Upper lobe of right lung (tissue), 1 donor: ENCODE results near the gene WDPCP. TPM values are rescaled to one million over a fixed set of nuclear protein-coding genes. Genes with fewer than 3 reads are reported as not detected.
"Not testable (repeated sequence)": the region's sequence is repeated elsewhere in the genome, so short reads cannot be mapped to it uniquely, and the experiment has no call there.

Experiments
- ATAC-seq: fragments of 200-7000 bp; cut with Tn5 transposase; one replicate; pipeline ENCODE4 v1.9.1; 2020; ENCODE audit warnings: mild to moderate bottlenecking, moderate library complexity
- DNase-seq: peaks from one replicate; pipeline ENCODE4 v3.0.0-alpha.2; 2020
- H3K27ac ChIP-seq: fragments of 200-600 bp; one replicate; pipeline ENCODE4 v1.8.0; 2022
- H3K27me3 ChIP-seq: fragments of 200-600 bp; one replicate; pipeline ENCODE4 v1.8.0; 2022; ENCODE audit warnings: mild to moderate bottlenecking
- H3K36me3 ChIP-seq: fragments of 200-600 bp; one replicate; pipeline ENCODE4 v1.8.0; 2022
- H3K4me1 ChIP-seq: fragments of 200-600 bp; one replicate; pipeline ENCODE4 v1.8.0; 2022
- H3K4me3 ChIP-seq: fragments of 200-600 bp; one replicate; pipeline ENCODE4 v1.8.0; 2022; ENCODE audit warnings: mild to moderate bottlenecking
- H3K9me3 ChIP-seq: fragments of 200-600 bp; one replicate; pipeline ENCODE4 v1.8.0; 2022
- CTCF ChIP-seq: fragments of 200-600 bp; IDR thresholded peaks from one replicate; pipeline ENCODE4 v1.8.0; 2022; ENCODE audit warnings: antibody characterized with exemption
- intact Hi-C: fragments of 100-400 bp; cut with DNase I; formaldehyde crosslinking; loops from one replicate; pipeline ENCODE4 v1.11.0; 2022
- total RNA-seq: library from RNA; stranded (reverse); fragmentation: NEBNext Ultra II Directional; extraction: Animal tissue kit (Norgen Biotek cat#: 25700); gene quantifications from one replicate; pipeline ENCODE4 v1.2.1, GENCODE V29; 2021
- donor health status: DM: no; HTN: yes; CAD: no; lungs with severe emphysema.

Gene WDPCP
- total RNA-seq, 1 donor from 2014 or later = 8.6 TPM

- no peak for DNase-seq
- H3K4me3 ChIP-seq = no peak overlapping the region
- no peak for TF ChIP-seq CTCF
- intact Hi-C loops = no loop called here
- H3K27ac ChIP-seq = no peak overlapping the region
- H3K9me3 ChIP-seq = no peaks in the 10 kb centered on the region
- ATAC-seq = no peak
- H3K27me3 ChIP-seq = no peaks in the 10 kb centered on the region
- H3K36me3 ChIP-seq = no peaks in the 10 kb centered on the region
- H3K4me1 ChIP-seq = no peaks in the 10 kb centered on the region
Measured at GRCh38 chr2:63343397-63344109, 244.7 kb downstream of the WDPCP start.

- Histone ChIP-seq H3K4me1 (no peaks in the 10 kb centered on the region), H3K9me3 (no peaks in the 10 kb centered on the region), H3K27ac (no peak overlapping the region), H3K27me3 (no peaks in the 10 kb centered on the region), H3K36me3 (no peaks in the 10 kb centered on the region), H3K4me3 (no peak overlapping the region)
- no peak for ATAC-seq
- intact Hi-C loops = no loop called here
- no peak for TF ChIP-seq CTCF
- DNase-seq = no peak
Measured at GRCh38 chr2:63340443-63340842, 247.8 kb downstream of the WDPCP start.

GRCh38 chr2:63334910-63335309, 253.4 kb downstream of the WDPCP start:
- intact Hi-C loops = no loop called here
- H3K36me3 ChIP-seq = no peaks in the 10 kb centered on the region
- DNase-seq = no peak
- H3K9me3 ChIP-seq = no peaks in the 10 kb centered on the region
- no peak for TF ChIP-seq CTCF
- no peak overlapping the region for H3K4me3 ChIP-seq
- no peak overlapping the region for H3K27ac ChIP-seq
- no peaks in the 10 kb centered on the region for H3K27me3 ChIP-seq
- H3K4me1 ChIP-seq = no peaks in the 10 kb centered on the region
- no peak for ATAC-seq

- Histone ChIP-seq H3K36me3 (no peaks in the 10 kb centered on the region), H3K4me1 (no peaks in the 10 kb centered on the region), H3K27me3 (no peaks in the 10 kb centered on the region), H3K9me3 (no peaks in the 10 kb centered on the region), H3K27ac (no peak overlapping the region), H3K4me3 (no peak overlapping the region)
- no peak for DNase-seq
- ATAC-seq = no peak
- intact Hi-C loops = no loop called here
- no peak for TF ChIP-seq CTCF
Measured at GRCh38 chr2:63326473-63326872, 261.8 kb downstream of the WDPCP start.

GRCh38 chr2:63323662-63324061, 264.6 kb downstream of the WDPCP start:
- H3K27ac ChIP-seq, H3K4me1 ChIP-seq, H3K4me3 ChIP-seq, H3K36me3 ChIP-seq, ATAC-seq, intact Hi-C loops, H3K9me3 ChIP-seq, H3K27me3 ChIP-seq, DNase-seq: not testable (repeated sequence)

GRCh38 chr2:63321973-63322372, 266.3 kb downstream of the WDPCP start:
- H3K36me3 ChIP-seq, H3K4me1 ChIP-seq, H3K27me3 ChIP-seq, H3K4me3 ChIP-seq, H3K9me3 ChIP-seq, ATAC-seq, intact Hi-C loops, DNase-seq, H3K27ac ChIP-seq: not testable (repeated sequence)

GRCh38 chr2:63320669-63321068, 267.6 kb downstream of the WDPCP start:
- no peak for DNase-seq
- no peak for ATAC-seq
- no peak overlapping the region for H3K27ac ChIP-seq
- H3K36me3 ChIP-seq = no peaks in the 10 kb centered on the region
- H3K4me1 ChIP-seq = no peaks in the 10 kb centered on the region
- intact Hi-C loops = no loop called here
- no peaks in the 10 kb centered on the region for H3K27me3 ChIP-seq
- no peak overlapping the region for H3K4me3 ChIP-seq
- no peak for TF ChIP-seq CTCF
- H3K9me3 ChIP-seq = no peaks in the 10 kb centered on the region
